ENCODE measurements around the gene TTC7B. TPM values are rescaled to one million over a fixed set of nuclear protein-coding genes. Genes with fewer than 3 reads are reported as not detected.
A peak's percentile ranks its signal among the peaks of the same experiment; 100 is the strongest.

The TTC7B gene
- total and polyA plus RNA-seq, 7 donors = 5.5 to 70.9 (median 46.8) TPM

- H3K27ac ChIP-seq = peak overlapping the region; percentile 76 to 90 (median 86)
- TF ChIP-seq POLR2A (IDR thresholded peaks at IDR 0.05) = no peak
- no peak for TF ChIP-seq POLR2AphosphoS5 (IDR thresholded peaks at IDR 0.05)
- no peak for TF ChIP-seq EP300 (IDR thresholded peaks at IDR 0.05)
- TF ChIP-seq CTCF (IDR thresholded peaks at IDR 0.05) = no peak
- no peak overlapping the region for H3K4me3 ChIP-seq
- H3K36me3 ChIP-seq = no peaks in the 10 kb centered on the region
- H3K4me1 ChIP-seq = peaks cover 0 to 77% (median 68%) of the 10 kb centered on the region in 4 donors
- no peaks in the 10 kb centered on the region for H3K9me3 ChIP-seq
- no peak for DNase-seq
- WGBS, 2 donors = 80 to 87% methylated on average over 5 of the region's 5 CpGs
- intact Hi-C loops (cut with DNase I) = loop anchor here (2.0 kb wide), 1 partner anchor 118 kb away; no protein-coding TSS in a partner anchor
- no peaks in the 10 kb centered on the region for H3K27me3 ChIP-seq
Observed at GRCh38 chr14:90520326-90520725, 295.9 kb downstream of the TTC7B start.

GRCh38 chr14:90519262-90519920 is 296.8 kb downstream of the TTC7B start:
- Histone ChIP-seq H3K4me3 (no peak overlapping the region), H3K36me3 (no peaks in the 10 kb centered on the region), H3K27ac (peak overlapping the region in 3 of 4 donors; percentile 76 to 90 (median 84)), H3K27me3 (no peaks in the 10 kb centered on the region), H3K9me3 (no peaks in the 10 kb centered on the region), H3K4me1 (peaks cover 0 to 73% (median 64%) of the 10 kb centered on the region in 4 donors)
- intact Hi-C loops (cut with DNase I) = loop anchor here (2.0 to 10.0 kb wide), 2 partner anchors 177 to 215 kb away; no protein-coding TSS in a partner anchor
- 80 to 94% methylated on average over 10 of the region's 10 CpGs for WGBS, 2 donors
- no peak for TF ChIP-seq POLR2A (IDR thresholded peaks at IDR 0.05)
- TF ChIP-seq POLR2AphosphoS5 (IDR thresholded peaks at IDR 0.05) = no peak
- no peak for TF ChIP-seq EP300 (IDR thresholded peaks at IDR 0.05)
- TF ChIP-seq CTCF (IDR thresholded peaks at IDR 0.05) = no peak
- DNase-seq = no peak

GRCh38 chr14:90518941-90519256 is 297.3 kb downstream of the TTC7B start:
- intact Hi-C loops (cut with DNase I) = loop anchor here (2.0 to 10.0 kb wide), 2 partner anchors 178 to 214 kb away; no protein-coding TSS in a partner anchor
- Histone ChIP-seq H3K4me1 (peaks cover 0 to 74% (median 63%) of the 10 kb centered on the region in 4 donors), H3K27ac (peak overlapping the region; percentile 70 to 90 (median 80)), H3K4me3 (no peak overlapping the region), H3K27me3 (no peaks in the 10 kb centered on the region), H3K36me3 (no peaks in the 10 kb centered on the region), H3K9me3 (no peaks in the 10 kb centered on the region)
- DNase-seq = no peak
- WGBS, 2 donors = 33 to 76% methylated on average over 5 of the region's 5 CpGs
- TF ChIP-seq CTCF (IDR thresholded peaks at IDR 0.05) = peak in 3 of 4 experiments; percentile 14 to 43 (median 30)
- TF ChIP-seq POLR2A (IDR thresholded peaks at IDR 0.05) = no peak

- 36 to 66% methylated on average over 25 of the region's 25 CpGs for WGBS, 2 donors
- no peaks in the 10 kb centered on the region for H3K36me3 ChIP-seq
- no peak overlapping the region for H3K4me3 ChIP-seq
- intact Hi-C loops (cut with DNase I) = loop anchor here (2.0 to 10.0 kb wide), 2 partner anchors 178 to 214 kb away; no protein-coding TSS in a partner anchor
- no peaks in the 10 kb centered on the region for H3K27me3 ChIP-seq
- peak overlapping the region; percentile 70 to 90 (median 80) for H3K27ac ChIP-seq
- peak; percentile 81 for DNase-seq
- H3K4me1 ChIP-seq = peaks cover 0 to 74% (median 63%) of the 10 kb centered on the region in 4 donors
- H3K9me3 ChIP-seq = no peaks in the 10 kb centered on the region
- TF ChIP-seq CTCF (IDR thresholded peaks at IDR 0.05) (no peak), POLR2AphosphoS5 (IDR thresholded peaks at IDR 0.05) (peak in 1 of 4 donors; percentile 20), EP300 (IDR thresholded peaks at IDR 0.05) (no peak)
Observed at GRCh38 chr14:90518069-90518940, 297.9 kb downstream of the TTC7B start.
